Vagina (tissue), 2 donors: ENCODE data around the gene KCNK2. TPM values are rescaled to one million over a fixed set of nuclear protein-coding genes. Genes with fewer than 3 reads are reported as not detected.

Source experiments
- DNase-seq, 2 donors: peaks; one replicate each; pipeline ENCODE4 v3.0.0-alpha.2; 2017; ENCODE audit errors: extremely low spot score in 2 of 2
- H3K27ac ChIP-seq: fragments of 200-600 bp; sonication (generic); one replicate; pipeline ENCODE4 v1.5.1; 2019
- H3K27me3 ChIP-seq: fragments of 200-600 bp; sonication (generic); one replicate; pipeline ENCODE4 v1.5.1; 2019
- H3K36me3 ChIP-seq, 2 donors: fragments of 200-600 bp; sonication (generic); one replicate each; pipeline ENCODE4 v1.5.1; 2017 to 2019
- H3K4me1 ChIP-seq: fragments of 200-600 bp; sonication (generic); one replicate; pipeline ENCODE4 v1.5.1; 2019
- H3K4me3 ChIP-seq, 2 donors: fragments of 200-600 bp; sonication (generic); 1 replicate in 1 of 2; 2 replicates in 1 of 2; pipeline ENCODE4 v1.5.1; 2016 to 2019
- H3K9me3 ChIP-seq: fragments of 200-600 bp; sonication (generic); one replicate; pipeline ENCODE4 v1.5.1; 2019
- CTCF ChIP-seq, 3 experiments: fragments of 450-650 bp in 2 of 3; fragments of 200-600 bp in 1 of 3; sonication (generic) in 1 of 3; IDR thresholded peaks; one replicate each; pipeline ENCODE4 v1.5.1; 2017 to 2019; ENCODE audit warnings: antibody characterized with exemption in 3 of 3, mild to moderate bottlenecking in 2 of 3, moderate library complexity in 2 of 3
- POLR2A ChIP-seq, 2 donors: fragments of 450-650 bp; IDR thresholded peaks; one replicate each; pipeline ENCODE4 v1.6.1; 2017; ENCODE audit warnings: antibody characterized with exemption in 2 of 2, mild to moderate bottlenecking in 2 of 2, moderate library complexity in 2 of 2
- POLR2AphosphoS5 ChIP-seq, 2 donors: sonication (generic); formaldehyde crosslinking; IDR thresholded peaks; one replicate each; pipeline ENCODE4 v1.9.0; 2017; ENCODE audit warnings: antibody characterized with exemption in 2 of 2, mild to moderate bottlenecking in 2 of 2, low read depth in 1 of 2; ENCODE audit not compliant: insufficient read depth in 1 of 2
- intact Hi-C: fragments of 100-400 bp; cut with DNase I; formaldehyde crosslinking; loops from one replicate; pipeline ENCODE4 v1.15.1; 2023
- total RNA-seq: library from RNA; depleted of rRNA; stranded (reverse); fragments of >200 nt; gene quantifications from one replicate; pipeline ENCODE4 v1.2.3, GENCODE V29; 2016

KCNK2 gene
- total RNA-seq, 1 donor from 2014 or later: 2.5 TPM

- no peak overlapping the region for H3K4me3 ChIP-seq
- TF ChIP-seq CTCF (IDR thresholded peaks at IDR 0.05) (no peak), POLR2AphosphoS5 (IDR thresholded peaks at IDR 0.05; ENCODE audit: insufficient read depth in 1 of 2, low read depth in 1 of 2) (no peak), POLR2A (IDR thresholded peaks at IDR 0.05) (no peak)
- H3K27ac ChIP-seq: no peak overlapping the region
- no peaks in the 10 kb centered on the region for H3K9me3 ChIP-seq
- no peaks in the 10 kb centered on the region for H3K27me3 ChIP-seq
- DNase-seq: no peak
- intact Hi-C loops: no loop called here
- H3K4me1 ChIP-seq: no peaks in the 10 kb centered on the region
- H3K36me3 ChIP-seq: no peaks in the 10 kb centered on the region
Measured at GRCh38 chr1:215166886-215167285, 84.3 kb downstream of the KCNK2 start.

GRCh38 chr1:215181518-215181917, 99.0 kb downstream of the KCNK2 start:
- Histone ChIP-seq H3K4me3 (no peak overlapping the region), H3K36me3 (no peaks in the 10 kb centered on the region), H3K9me3 (peaks cover 4% of the 10 kb centered on the region), H3K4me1 (no peaks in the 10 kb centered on the region), H3K27ac (no peak overlapping the region), H3K27me3 (no peaks in the 10 kb centered on the region)
- intact Hi-C loops: no loop called here
- TF ChIP-seq POLR2A (IDR thresholded peaks at IDR 0.05): no peak
- TF ChIP-seq CTCF (IDR thresholded peaks at IDR 0.05): no peak
- TF ChIP-seq POLR2AphosphoS5 (IDR thresholded peaks at IDR 0.05; ENCODE audit: insufficient read depth in 1 of 2, low read depth in 1 of 2): no peak
- DNase-seq: no peak

- no peaks in the 10 kb centered on the region for H3K36me3 ChIP-seq
- no peak overlapping the region for H3K4me3 ChIP-seq
- H3K27me3 ChIP-seq: no peaks in the 10 kb centered on the region
- DNase-seq: no peak
- H3K27ac ChIP-seq: no peak overlapping the region
- no peak for TF ChIP-seq CTCF (IDR thresholded peaks at IDR 0.05)
- no peak for TF ChIP-seq POLR2A (IDR thresholded peaks at IDR 0.05)
- no peak for TF ChIP-seq POLR2AphosphoS5 (IDR thresholded peaks at IDR 0.05; ENCODE audit: insufficient read depth in 1 of 2, low read depth in 1 of 2)
- H3K4me1 ChIP-seq: no peaks in the 10 kb centered on the region
- intact Hi-C loops: no loop called here
- peaks cover 4% of the 10 kb centered on the region for H3K9me3 ChIP-seq
Measured at GRCh38 chr1:215185067-215185620, 102.6 kb downstream of the KCNK2 start.

GRCh38 chr1:215188302-215188950, 105.9 kb downstream of the KCNK2 start:
- H3K27me3 ChIP-seq: no peaks in the 10 kb centered on the region
- no peak overlapping the region for H3K4me3 ChIP-seq
- no peaks in the 10 kb centered on the region for H3K4me1 ChIP-seq
- H3K36me3 ChIP-seq: no peaks in the 10 kb centered on the region
- no peaks in the 10 kb centered on the region for H3K9me3 ChIP-seq
- H3K27ac ChIP-seq: no peak overlapping the region
- DNase-seq: no peak
- intact Hi-C loops: no loop called here
- TF ChIP-seq CTCF (IDR thresholded peaks at IDR 0.05) (no peak), POLR2A (IDR thresholded peaks at IDR 0.05) (no peak), POLR2AphosphoS5 (IDR thresholded peaks at IDR 0.05; ENCODE audit: insufficient read depth in 1 of 2, low read depth in 1 of 2) (no peak)

GRCh38 chr1:215192306-215192705, 109.8 kb downstream of the KCNK2 start:
- no peak overlapping the region for H3K4me3 ChIP-seq
- H3K36me3 ChIP-seq: no peaks in the 10 kb centered on the region
- no peak for DNase-seq
- H3K27ac ChIP-seq: no peak overlapping the region
- no peaks in the 10 kb centered on the region for H3K9me3 ChIP-seq
- intact Hi-C loops: no loop called here
- no peaks in the 10 kb centered on the region for H3K27me3 ChIP-seq
- H3K4me1 ChIP-seq: no peaks in the 10 kb centered on the region
- TF ChIP-seq POLR2AphosphoS5 (IDR thresholded peaks at IDR 0.05; ENCODE audit: insufficient read depth in 1 of 2, low read depth in 1 of 2): no peak
- TF ChIP-seq CTCF (IDR thresholded peaks at IDR 0.05): peak in 1 of 3 experiments; percentile 8
